Hepatocyte (in vitro differentiated cells): Measurements from ENCODE around the gene FGF9.

ENCODE experiments used
- CTCF ChIP-seq: fragments of 200-600 bp; sonication (generic); IDR thresholded peaks from 2 replicates; pipeline ENCODE4 v1.5.1; 2016; ENCODE audit warnings: antibody characterized with exemption, mild to moderate bottlenecking; ENCODE audit not compliant: poor library complexity
- EZH2phosphoT487 ChIP-seq: fragments of 200-600 bp; sonication (generic); IDR thresholded peaks from one replicate; pipeline ENCODE4 v1.6.1; 2018; ENCODE audit warnings: antibody characterized with exemption, mild to moderate bottlenecking, low read depth, moderate library complexity; ENCODE audit not compliant: unreplicated experiment, severe bottlenecking

- TF ChIP-seq CTCF: no peak
- TF ChIP-seq EZH2phosphoT487: no peak
Measured at GRCh38 chr13:21701460-21701859, 30.6 kb downstream of the FGF9 start.
